ENCODE measurements around the gene CRIP2.
A peak's percentile ranks its signal among the peaks of the same experiment; 100 is the strongest.

The CRIP2 gene

GRCh38 chr14:105437723-105438500 is 36.7 kb upstream of the CRIP2 start:
- Histone ChIP-seq H3K4me3 (ENCODE audit: severe bottlenecking) (no peak overlapping the region), H3K9me3 (ENCODE audit: severe bottlenecking) (no peaks in the 10 kb centered on the region), H3K27me3 (ENCODE audit: insufficient read depth, poor library complexity, severe bottlenecking) (no peaks in the 10 kb centered on the region), H3K4me1 (ENCODE audit: insufficient read depth, poor library complexity, severe bottlenecking) (no peaks in the 10 kb centered on the region), H3K27ac (ENCODE audit: poor library complexity, severe bottlenecking) (no peak overlapping the region), H3K36me3 (ENCODE audit: low read depth) (peaks cover 50% of the 10 kb centered on the region)
- ATAC-seq (ENCODE audit: low read depth) (no peak), DNase-seq (ENCODE audit: low spot score) (peak; percentile 65)
- no peak for TF ChIP-seq CTCF (IDR thresholded peaks at IDR 0.05; ENCODE audit: poor library complexity, severe bottlenecking)

- H3K27ac ChIP-seq (ENCODE audit: poor library complexity, severe bottlenecking) = no peak overlapping the region
- H3K27me3 ChIP-seq (ENCODE audit: insufficient read depth, poor library complexity, severe bottlenecking) = no peaks in the 10 kb centered on the region
- ATAC-seq (ENCODE audit: low read depth) (no peak), DNase-seq (ENCODE audit: low spot score) (no peak)
- peaks cover 52% of the 10 kb centered on the region for H3K36me3 ChIP-seq (ENCODE audit: low read depth)
- no peaks in the 10 kb centered on the region for H3K9me3 ChIP-seq (ENCODE audit: severe bottlenecking)
- no peaks in the 10 kb centered on the region for H3K4me1 ChIP-seq (ENCODE audit: insufficient read depth, poor library complexity, severe bottlenecking)
- TF ChIP-seq CTCF (IDR thresholded peaks at IDR 0.05; ENCODE audit: poor library complexity, severe bottlenecking) = no peak
- no peak overlapping the region for H3K4me3 ChIP-seq (ENCODE audit: severe bottlenecking)
These were observed 35.4 kb upstream of the CRIP2 start for GRCh38 chr14:105439179-105439578.

- Histone ChIP-seq H3K27ac (ENCODE audit: poor library complexity, severe bottlenecking) (no peak overlapping the region), H3K27me3 (ENCODE audit: insufficient read depth, poor library complexity, severe bottlenecking) (no peaks in the 10 kb centered on the region), H3K4me1 (ENCODE audit: insufficient read depth, poor library complexity, severe bottlenecking) (no peaks in the 10 kb centered on the region), H3K9me3 (ENCODE audit: severe bottlenecking) (no peaks in the 10 kb centered on the region), H3K4me3 (ENCODE audit: severe bottlenecking) (no peak overlapping the region), H3K36me3 (ENCODE audit: low read depth) (peaks cover 49% of the 10 kb centered on the region)
- TF ChIP-seq CTCF (IDR thresholded peaks at IDR 0.05; ENCODE audit: poor library complexity, severe bottlenecking) = peak; percentile 17
- DNase-seq (ENCODE audit: low spot score) (no peak), ATAC-seq (ENCODE audit: low read depth) (peak; percentile 17; the same call in 1 of the 3 replicates)
These were observed 34.7 kb upstream of the CRIP2 start for GRCh38 chr14:105439710-105440553.

GRCh38 chr14:105440554-105440900 is 34.1 kb upstream of the CRIP2 start:
- Histone ChIP-seq H3K4me1 (ENCODE audit: insufficient read depth, poor library complexity, severe bottlenecking) (no peaks in the 10 kb centered on the region), H3K4me3 (ENCODE audit: severe bottlenecking) (no peak overlapping the region), H3K27me3 (ENCODE audit: insufficient read depth, poor library complexity, severe bottlenecking) (no peaks in the 10 kb centered on the region), H3K9me3 (ENCODE audit: severe bottlenecking) (no peaks in the 10 kb centered on the region), H3K36me3 (ENCODE audit: low read depth) (peaks cover 48% of the 10 kb centered on the region), H3K27ac (ENCODE audit: poor library complexity, severe bottlenecking) (no peak overlapping the region)
- no peak for DNase-seq (ENCODE audit: low spot score)
- TF ChIP-seq CTCF (IDR thresholded peaks at IDR 0.05; ENCODE audit: poor library complexity, severe bottlenecking) = no peak
- ATAC-seq (ENCODE audit: low read depth) = no peak; the same call in 2 of the 3 replicates
